GM12865 (cell line): Measurements from ENCODE around the gene TMEM116.

ENCODE experiments used
- DNase-seq: peaks from one replicate; pipeline ENCODE4 v3.0.0; 2010; ENCODE audit warnings: low read depth
- H3K4me3 ChIP-seq: 2 replicates; pipeline ENCODE4 v1.5.1; 2011; ENCODE audit warnings: mild to moderate bottlenecking, low read depth, low read length, control low read depth
- TF ChIP-seq, protein P1 (sequence below): IDR thresholded peaks from 2 replicates; pipeline ENCODE4 v1.5.1; 2011; ENCODE audit warnings: low read length, control low read depth, low read depth, inconsistent platforms; ENCODE audit not compliant: insufficient read depth; ENCODE audit errors: missing control alignments

TMEM116 gene

GRCh38 chr12:111998015-111998414 lies 14.9 kb downstream of the TMEM116 start:
- no peak for DNase-seq
- TF ChIP-seq, protein P1, sequence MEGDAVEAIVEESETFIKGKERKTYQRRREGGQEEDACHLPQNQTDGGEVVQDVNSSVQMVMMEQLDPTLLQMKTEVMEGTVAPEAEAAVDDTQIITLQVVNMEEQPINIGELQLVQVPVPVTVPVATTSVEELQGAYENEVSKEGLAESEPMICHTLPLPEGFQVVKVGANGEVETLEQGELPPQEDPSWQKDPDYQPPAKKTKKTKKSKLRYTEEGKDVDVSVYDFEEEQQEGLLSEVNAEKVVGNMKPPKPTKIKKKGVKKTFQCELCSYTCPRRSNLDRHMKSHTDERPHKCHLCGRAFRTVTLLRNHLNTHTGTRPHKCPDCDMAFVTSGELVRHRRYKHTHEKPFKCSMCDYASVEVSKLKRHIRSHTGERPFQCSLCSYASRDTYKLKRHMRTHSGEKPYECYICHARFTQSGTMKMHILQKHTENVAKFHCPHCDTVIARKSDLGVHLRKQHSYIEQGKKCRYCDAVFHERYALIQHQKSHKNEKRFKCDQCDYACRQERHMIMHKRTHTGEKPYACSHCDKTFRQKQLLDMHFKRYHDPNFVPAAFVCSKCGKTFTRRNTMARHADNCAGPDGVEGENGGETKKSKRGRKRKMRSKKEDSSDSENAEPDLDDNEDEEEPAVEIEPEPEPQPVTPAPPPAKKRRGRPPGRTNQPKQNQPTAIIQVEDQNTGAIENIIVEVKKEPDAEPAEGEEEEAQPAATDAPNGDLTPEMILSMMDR, result no peak
- no peak overlapping the region for H3K4me3 ChIP-seq

GRCh38 chr12:111997300-111997699 lies 15.7 kb downstream of the TMEM116 start:
- TF ChIP-seq, protein P1, result no peak
- DNase-seq, result no peak
- H3K4me3 ChIP-seq, result no peak overlapping the region

- no peak for DNase-seq
- TF ChIP-seq, protein P1, result no peak
- H3K4me3 ChIP-seq, result no peak overlapping the region
Observed at GRCh38 chr12:111995782-111996480, 17.0 kb downstream of the TMEM116 start.

GRCh38 chr12:111994211-111995111 lies 18.5 kb downstream of the TMEM116 start:
- DNase-seq, result peak; percentile 76
- H3K4me3 ChIP-seq, result peak overlapping the region; percentile 42

DNA sequence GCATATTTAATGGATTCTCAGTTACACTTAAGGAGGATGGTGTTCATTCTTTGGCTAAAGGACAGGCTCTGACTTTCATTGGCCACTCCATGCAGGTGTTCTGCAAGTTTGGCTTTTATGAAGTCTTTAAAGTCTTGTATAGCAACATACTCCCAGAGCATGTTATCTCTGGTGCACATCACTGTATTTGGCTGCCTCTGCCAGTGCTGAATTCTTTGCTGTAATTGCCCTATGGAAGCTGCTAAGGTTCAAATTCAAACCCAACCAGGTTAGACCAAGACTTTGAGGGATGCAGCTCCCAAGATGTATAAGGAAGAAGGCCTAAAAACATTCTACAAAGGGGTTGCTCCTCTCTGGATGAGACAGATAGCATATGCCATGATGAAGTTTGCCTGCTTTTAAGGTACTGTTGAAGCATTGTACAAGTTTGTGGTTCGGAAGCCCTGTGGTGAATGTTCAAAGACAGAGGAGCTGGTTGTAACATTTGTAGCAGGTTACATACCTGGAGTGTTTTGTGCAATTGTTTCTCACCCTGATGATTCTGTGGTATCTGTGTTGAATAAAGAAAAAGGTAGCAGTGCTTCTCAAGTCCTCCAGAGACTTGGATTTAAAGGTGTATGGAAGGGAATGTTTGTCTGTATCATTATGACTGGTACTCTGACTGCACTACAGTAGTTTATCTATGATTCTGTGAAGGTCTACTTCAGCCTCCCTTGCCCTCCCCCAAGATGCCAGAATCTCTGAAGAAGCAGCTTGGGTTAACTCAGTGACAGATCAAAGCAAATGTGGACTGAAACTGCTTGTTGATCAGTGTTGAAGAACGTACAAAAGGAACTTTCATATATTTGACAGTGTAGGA lies 19.4 kb downstream of the TMEM116 start:
- peak overlapping the region; percentile 42 for H3K4me3 ChIP-seq
- TF ChIP-seq, protein P1, result no peak
- peak; percentile 71 for DNase-seq

- no peak overlapping the region for H3K4me3 ChIP-seq
- no peak for DNase-seq
- TF ChIP-seq, protein P1, result no peak
Observed at GRCh38 chr12:111992464-111992863, 20.5 kb downstream of the TMEM116 start.

DNA sequence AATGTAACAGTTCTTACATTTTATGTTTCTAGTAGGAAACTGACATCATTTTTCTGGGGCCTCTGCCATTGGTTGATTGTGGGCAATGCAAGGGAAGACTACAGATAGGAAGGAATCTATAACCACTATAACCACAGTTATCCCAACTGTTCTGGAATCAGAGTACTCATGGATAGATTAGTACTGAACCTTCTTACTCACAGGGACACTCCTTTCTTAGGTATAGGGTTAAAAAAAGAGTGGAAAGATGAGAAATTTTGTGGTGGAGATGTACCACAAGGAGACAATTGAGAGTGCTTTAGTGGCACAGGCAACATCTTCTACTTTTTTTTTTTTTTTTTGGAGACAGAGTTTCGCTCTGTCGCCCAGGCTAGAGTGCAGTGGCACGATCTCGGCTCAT lies 21.0 kb downstream of the TMEM116 start:
- DNase-seq, result no peak
- TF ChIP-seq, protein P1, result no peak
- no peak overlapping the region for H3K4me3 ChIP-seq
